Body of pancreas (tissue), 4 donors: ENCODE results near the gene FLNC. TPM values are rescaled to one million over a fixed set of nuclear protein-coding genes. Genes with fewer than 3 reads are reported as not detected.

Experiments used
- ATAC-seq: fragments of 150-250 bp; one replicate; pipeline ENCODE4 v1.9.1; 2016
- DNase-seq, 4 donors: peaks; one replicate each; pipeline ENCODE4 v3.0.0-alpha.2; 2019
- H3K27ac ChIP-seq, 4 donors: fragments of 200-600 bp; sonication (generic); 1 replicate in 3 of 4; 2 replicates in 1 of 4; pipeline versions ENCODE4 v1.5.1 to v1.6.1; 2016 to 2019; ENCODE audit warnings: mild to moderate bottlenecking in 1 of 4, mixed read lengths in 1 of 4, moderate library complexity in 1 of 4
- H3K27me3 ChIP-seq, 2 donors: fragments of 200-600 bp; sonication (generic); one replicate each; pipeline ENCODE4 v1.6.0; 2016; ENCODE audit warnings: mild to moderate bottlenecking in 1 of 2
- H3K36me3 ChIP-seq, 2 donors: fragments of 200-600 bp; sonication (generic); replicated peaks in 1 of 2; 2 replicates each; pipeline ENCODE4 v1.5.1; 2016; ENCODE audit warnings: low read depth in 2 of 2; ENCODE audit not compliant: insufficient read depth in 1 of 2
- H3K4me1 ChIP-seq: fragments of 200-600 bp; sonication (generic); one replicate; pipeline ENCODE4 v1.6.0; 2016
- H3K4me3 ChIP-seq, 2 donors: fragments of 200-600 bp; sonication (generic); 1 replicate in 1 of 2; 2 replicates in 1 of 2; pipeline ENCODE4 v1.5.1; 2016 to 2019
- H3K9me3 ChIP-seq, 3 donors: fragments of 200-600 bp; sonication (generic); 1 replicate in 2 of 3; 2 replicates in 1 of 3; pipeline ENCODE4 v1.5.1; 2016
- POLR2A ChIP-seq, 3 donors: fragments of 450-650 bp; IDR thresholded peaks; one replicate each; pipeline ENCODE4 v1.6.1; 2016; ENCODE audit warnings: antibody characterized with exemption in 3 of 3, mild to moderate bottlenecking in 2 of 3
- WGBS, 2 donors: methylation state at CpG; one replicate each; pipeline ENCODE4 v1.1.5; 2017; 5-methylcytosine and 5-hydroxymethylcytosine counted together
- intact Hi-C: fragments of 100-400 bp; cut with DNase I; formaldehyde crosslinking; loops from one replicate; pipeline ENCODE4 v1.15.1; 2023
- total RNA-seq, 2 donors: library from RNA; depleted of rRNA; stranded (reverse); fragments of >200 nt; gene quantifications; one replicate each; pipeline ENCODE4 v1.1.0, GENCODE V29; 2016
- TF ChIP-seq, protein P1 (sequence below), 7 experiments: fragments of 450-650 bp in 4 of 7; fragments of 200-600 bp in 3 of 7; sonication (generic) in 3 of 7; IDR thresholded peaks; one replicate each; pipeline ENCODE4 v1.5.1; 2016 to 2019; ENCODE audit warnings: antibody characterized with exemption in 7 of 7

Gene FLNC
- total RNA-seq, 2 donors from 2014 or later, result 1.8 to 4.0 TPM

- no peak overlapping the region for H3K4me3 ChIP-seq
- no peaks in the 10 kb centered on the region for H3K27me3 ChIP-seq
- intact Hi-C loops, result no loop called here
- H3K36me3 ChIP-seq, result no peaks in the 10 kb centered on the region
- H3K27ac ChIP-seq, result no peak overlapping the region
- DNase-seq (no peak), ATAC-seq (no peak)
- no peaks in the 10 kb centered on the region for H3K4me1 ChIP-seq
- 46 to 77% methylated on average over 4 to 14 of the region's 14 CpGs for WGBS, 2 donors
- no peak for TF ChIP-seq POLR2A (IDR thresholded peaks at IDR 0.05)
- H3K9me3 ChIP-seq, result peaks cover 0 to 4% (median 0%) of the 10 kb centered on the region in 3 donors
Measured at GRCh38 chr7:128903621-128904361, 73.6 kb downstream of the FLNC start.

GRCh38 chr7:128904381-128905197, 74.4 kb downstream of the FLNC start:
- no peak for TF ChIP-seq POLR2A (IDR thresholded peaks at IDR 0.05)
- TF ChIP-seq, protein P1, sequence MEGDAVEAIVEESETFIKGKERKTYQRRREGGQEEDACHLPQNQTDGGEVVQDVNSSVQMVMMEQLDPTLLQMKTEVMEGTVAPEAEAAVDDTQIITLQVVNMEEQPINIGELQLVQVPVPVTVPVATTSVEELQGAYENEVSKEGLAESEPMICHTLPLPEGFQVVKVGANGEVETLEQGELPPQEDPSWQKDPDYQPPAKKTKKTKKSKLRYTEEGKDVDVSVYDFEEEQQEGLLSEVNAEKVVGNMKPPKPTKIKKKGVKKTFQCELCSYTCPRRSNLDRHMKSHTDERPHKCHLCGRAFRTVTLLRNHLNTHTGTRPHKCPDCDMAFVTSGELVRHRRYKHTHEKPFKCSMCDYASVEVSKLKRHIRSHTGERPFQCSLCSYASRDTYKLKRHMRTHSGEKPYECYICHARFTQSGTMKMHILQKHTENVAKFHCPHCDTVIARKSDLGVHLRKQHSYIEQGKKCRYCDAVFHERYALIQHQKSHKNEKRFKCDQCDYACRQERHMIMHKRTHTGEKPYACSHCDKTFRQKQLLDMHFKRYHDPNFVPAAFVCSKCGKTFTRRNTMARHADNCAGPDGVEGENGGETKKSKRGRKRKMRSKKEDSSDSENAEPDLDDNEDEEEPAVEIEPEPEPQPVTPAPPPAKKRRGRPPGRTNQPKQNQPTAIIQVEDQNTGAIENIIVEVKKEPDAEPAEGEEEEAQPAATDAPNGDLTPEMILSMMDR (IDR thresholded peaks at IDR 0.05), result peak; percentile 33 to 67 (median 59)
- no peaks in the 10 kb centered on the region for H3K27me3 ChIP-seq
- H3K4me1 ChIP-seq, result no peaks in the 10 kb centered on the region
- H3K4me3 ChIP-seq, result no peak overlapping the region
- ATAC-seq, result peak; percentile 62
- H3K27ac ChIP-seq, result no peak overlapping the region
- no peaks in the 10 kb centered on the region for H3K36me3 ChIP-seq
- H3K9me3 ChIP-seq, result peaks cover 0 to 2% (median 0%) of the 10 kb centered on the region in 3 donors
- WGBS, 2 donors, result 29 to 40% methylated on average over 7 to 8 of the region's 8 CpGs
- intact Hi-C loops, result loop anchor here (5.0 kb wide), 1 partner anchor 188 kb away; no protein-coding TSS in a partner anchor
- peak in 1 of 4 donors; percentile 42 for DNase-seq

GRCh38 chr7:128906001-128906765, 76.0 kb downstream of the FLNC start:
- Histone ChIP-seq H3K27me3 (no peaks in the 10 kb centered on the region), H3K4me1 (peaks cover 10% of the 10 kb centered on the region), H3K36me3 (no peaks in the 10 kb centered on the region), H3K4me3 (no peak overlapping the region), H3K27ac (no peak overlapping the region), H3K9me3 (no peaks in the 10 kb centered on the region)
- 56 to 62% methylated on average over 4 to 5 of the region's 5 CpGs for WGBS, 2 donors
- no peak for TF ChIP-seq POLR2A (IDR thresholded peaks at IDR 0.05)
- TF ChIP-seq, protein P1 (IDR thresholded peaks at IDR 0.05), result no peak
- no peak for ATAC-seq
- DNase-seq, result no peak
- intact Hi-C loops, result loop anchor here (5.0 kb wide), 1 partner anchor 186 kb away; no protein-coding TSS in a partner anchor

DNA sequence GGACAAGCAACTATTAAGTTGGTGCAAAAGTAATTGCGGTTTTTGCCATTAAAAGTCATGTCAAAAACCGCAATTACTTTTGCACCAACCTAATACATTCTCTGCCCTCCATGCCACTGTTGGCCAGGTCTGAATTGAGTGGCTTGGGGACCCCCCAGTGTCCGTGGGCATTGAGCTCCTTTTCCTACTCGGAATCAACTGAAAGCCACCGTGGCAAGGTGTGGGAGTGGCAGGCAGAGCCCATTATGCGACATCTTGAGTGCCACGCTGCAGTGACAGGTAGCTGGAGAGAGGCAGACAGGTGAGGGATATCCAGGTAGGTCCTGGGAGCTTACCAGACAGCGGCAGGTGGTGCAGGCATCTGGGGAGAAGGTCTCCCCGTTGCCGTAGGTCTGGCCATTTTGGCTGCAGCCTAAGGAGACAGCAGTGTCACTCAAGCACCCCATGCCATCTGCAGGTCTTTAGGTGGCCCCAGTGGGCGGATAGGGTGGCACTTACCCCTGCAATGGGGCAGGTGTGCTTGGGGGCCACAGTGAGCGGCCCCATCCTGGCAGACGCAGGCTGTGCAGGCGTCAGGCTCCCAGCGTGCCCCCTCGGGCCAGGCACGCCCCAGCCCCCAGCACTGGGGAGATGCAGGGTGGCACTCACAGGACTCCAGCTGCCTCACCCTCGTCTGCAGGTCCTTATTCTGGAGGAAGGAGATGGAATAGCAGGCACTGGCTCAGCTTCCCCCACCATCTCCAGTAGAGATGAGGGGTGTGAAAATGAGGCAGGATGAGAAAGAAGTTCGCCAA, 76.8 kb downstream of the FLNC start:
- intact Hi-C loops, result loop anchor here (5.0 kb wide), 1 partner anchor 185 kb away; no protein-coding TSS in a partner anchor
- DNase-seq (no peak), ATAC-seq (no peak)
- Histone ChIP-seq H3K4me1 (peaks cover 10% of the 10 kb centered on the region), H3K36me3 (no peaks in the 10 kb centered on the region), H3K27me3 (no peaks in the 10 kb centered on the region), H3K27ac (no peak overlapping the region), H3K4me3 (no peak overlapping the region), H3K9me3 (no peaks in the 10 kb centered on the region)
- TF ChIP-seq POLR2A (IDR thresholded peaks at IDR 0.05), result no peak
- TF ChIP-seq, protein P1 (IDR thresholded peaks at IDR 0.05), result no peak
- 59 to 70% methylated on average over 12 to 19 of the region's 19 CpGs for WGBS, 2 donors

Other genes with a start within 250 kb of the FLNC start
- gene GARIN1A, start 158.1 kb upstream of the FLNC start, total RNA-seq, result under 1 TPM; 0.33 to 0.52 TPM
- gene CALU, start 91.0 kb upstream of the FLNC start, total RNA-seq, result 10 to 100 TPM; 36.3 to 45.8 TPM
- gene OPN1SW, start 54.6 kb upstream of the FLNC start, total RNA-seq, result not detected
- 1 to 10 TPM in 1 of 2 donors, under 1 TPM in 1; 0.99 to 3.6 TPM for gene CCDC136, start 38.4 kb upstream of the FLNC start, total RNA-seq
- gene ATP6V1F, start 32.5 kb downstream of the FLNC start, total RNA-seq, result 10 to 100 TPM; 36.3 to 45.8 TPM
- gene KCP, start 80.3 kb downstream of the FLNC start, total RNA-seq, result under 1 TPM in 1 of 2 donors, not detected in 1; 0.33 TPM
- 10 to 100 TPM in 1 of 2 donors, 1 to 10 TPM in 1; 4.9 to 15.3 TPM for gene IRF5, start 107.5 kb downstream of the FLNC start, total RNA-seq
- gene TNPO3, start 224.7 kb downstream of the FLNC start, total RNA-seq, result 10 to 100 TPM; 15.8 to 23.9 TPM